Stimulated activated CD4-positive, alpha-beta T cell treated with anti-CD3 and anti-CD28 coated beads, Interleukin-15, amount 100 ng/mL, for 1 hour (primary cell): Measurements from ENCODE around the gene NOTCH4.

ENCODE experiments used
- DNase-seq, 2 donors: peaks; one replicate each; pipeline ENCODE4 v3.0.0-alpha.2; 2020; ENCODE audit warnings: low read depth in 1 of 2, low spot score in 1 of 2

The NOTCH4 gene

DNA sequence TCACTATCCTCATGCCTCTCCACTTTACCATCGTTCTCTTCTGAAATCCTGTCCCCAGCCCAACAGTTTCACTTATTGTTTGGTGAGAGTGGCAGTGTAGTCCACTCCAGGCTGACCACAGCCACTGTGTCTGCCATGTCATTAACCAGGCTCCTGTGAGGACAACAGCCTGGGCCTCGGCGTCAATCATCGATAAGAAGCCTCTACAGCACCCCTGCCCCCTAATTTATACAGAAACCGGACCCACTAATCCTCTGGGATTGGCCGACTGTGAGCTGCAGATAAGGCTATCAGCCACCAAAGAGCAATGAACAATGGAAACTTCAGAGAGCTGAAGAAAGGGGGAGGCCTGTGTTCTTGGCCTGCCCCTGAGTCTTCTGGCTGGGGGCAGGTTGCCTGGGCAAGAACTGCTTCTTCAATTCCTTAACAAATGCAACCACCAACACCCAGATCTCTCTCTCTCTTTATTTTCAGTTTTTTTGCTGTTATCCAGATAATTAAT is 56.1 kb downstream of the NOTCH4 start:
- no peak for DNase-seq

DNA sequence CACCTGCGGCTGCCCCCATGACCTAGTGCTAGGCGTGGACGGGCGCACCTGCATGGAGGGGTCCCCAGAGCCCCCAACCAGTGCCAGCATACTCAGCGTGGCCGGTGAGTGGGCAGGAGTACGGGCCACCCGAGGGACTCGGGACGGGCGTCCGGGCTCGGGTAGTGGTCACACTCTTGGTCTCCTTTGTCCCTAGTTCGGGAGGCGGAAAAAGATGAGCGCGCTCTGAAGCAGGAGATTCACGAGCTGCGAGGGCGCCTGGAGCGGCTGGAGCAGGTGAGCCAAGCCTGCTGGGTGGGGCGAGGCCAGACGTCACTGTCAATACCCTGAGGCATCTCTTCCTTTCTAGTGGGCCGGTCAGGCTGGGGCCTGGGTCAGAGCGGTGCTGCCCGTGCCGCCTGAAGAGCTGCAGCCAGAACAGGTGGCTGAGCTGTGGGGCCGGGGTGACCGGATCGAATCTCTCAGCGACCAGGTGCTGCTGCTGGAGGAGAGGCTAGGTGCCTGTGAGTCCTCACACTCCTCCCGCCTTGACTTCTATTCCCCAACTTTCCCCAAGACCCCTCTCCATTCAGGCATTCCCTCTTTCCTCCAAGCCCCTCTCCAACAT is 56.6 kb downstream of the NOTCH4 start:
- DNase-seq = no peak

DNA sequence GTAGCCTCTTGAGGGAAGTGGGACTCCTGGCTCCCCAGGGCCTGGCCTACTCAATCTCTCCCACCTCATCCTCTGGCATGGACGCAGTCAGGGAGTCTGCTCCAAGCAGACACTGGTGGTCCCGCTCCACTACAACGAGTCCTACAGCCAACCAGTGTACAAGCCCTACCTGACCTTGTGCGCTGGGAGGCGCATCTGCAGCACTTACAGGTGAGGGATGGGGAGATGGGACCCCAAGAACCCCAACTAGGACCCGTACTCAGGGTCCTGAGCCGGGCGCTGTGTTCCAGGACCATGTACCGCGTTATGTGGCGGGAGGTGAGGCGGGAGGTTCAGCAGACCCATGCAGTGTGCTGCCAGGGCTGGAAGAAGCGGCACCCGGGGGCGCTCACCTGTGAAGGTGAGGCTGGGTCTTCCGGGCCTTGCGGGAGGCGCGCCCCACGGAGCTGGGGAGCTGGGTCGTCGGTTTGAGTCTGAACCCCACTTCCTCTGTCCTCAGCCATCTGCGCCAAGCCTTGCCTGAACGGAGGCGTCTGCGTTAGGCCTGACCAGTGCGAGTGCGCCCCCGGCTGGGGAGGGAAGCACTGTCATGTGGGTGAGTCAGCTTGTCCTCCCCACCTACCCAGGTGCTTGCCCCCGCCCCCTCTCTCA is 57.3 kb downstream of the NOTCH4 start:
- no peak for DNase-seq

DNA sequence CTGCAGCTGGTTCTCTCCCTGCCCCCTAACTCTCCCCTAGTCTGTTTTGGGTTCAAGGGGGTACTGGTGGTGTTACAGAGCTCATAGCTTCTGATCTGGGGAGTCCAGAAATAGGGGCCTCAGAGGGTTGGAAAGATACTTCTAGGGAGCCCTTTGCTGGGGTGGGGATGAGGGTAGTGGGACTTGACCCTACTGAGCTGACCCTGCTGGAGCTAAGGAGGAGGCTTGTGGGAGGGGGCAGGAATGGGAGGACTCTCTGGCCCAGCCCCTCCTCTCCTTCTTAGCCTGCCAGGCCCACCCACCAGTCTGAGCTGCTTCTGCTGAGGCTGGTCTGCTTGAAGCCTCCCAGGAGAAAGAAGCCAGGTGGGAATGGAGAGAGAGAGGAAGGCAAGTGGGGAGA is 59.6 kb downstream of the NOTCH4 start, which contains the start of gene EGFL8:
TSS of gene EGFL8 (plus strand) at position 301 of the 400 bp plus-strand sequence. CDS start 1,571 bp downstream, outside the sequence.
- DNase-seq = no peak

DNA sequence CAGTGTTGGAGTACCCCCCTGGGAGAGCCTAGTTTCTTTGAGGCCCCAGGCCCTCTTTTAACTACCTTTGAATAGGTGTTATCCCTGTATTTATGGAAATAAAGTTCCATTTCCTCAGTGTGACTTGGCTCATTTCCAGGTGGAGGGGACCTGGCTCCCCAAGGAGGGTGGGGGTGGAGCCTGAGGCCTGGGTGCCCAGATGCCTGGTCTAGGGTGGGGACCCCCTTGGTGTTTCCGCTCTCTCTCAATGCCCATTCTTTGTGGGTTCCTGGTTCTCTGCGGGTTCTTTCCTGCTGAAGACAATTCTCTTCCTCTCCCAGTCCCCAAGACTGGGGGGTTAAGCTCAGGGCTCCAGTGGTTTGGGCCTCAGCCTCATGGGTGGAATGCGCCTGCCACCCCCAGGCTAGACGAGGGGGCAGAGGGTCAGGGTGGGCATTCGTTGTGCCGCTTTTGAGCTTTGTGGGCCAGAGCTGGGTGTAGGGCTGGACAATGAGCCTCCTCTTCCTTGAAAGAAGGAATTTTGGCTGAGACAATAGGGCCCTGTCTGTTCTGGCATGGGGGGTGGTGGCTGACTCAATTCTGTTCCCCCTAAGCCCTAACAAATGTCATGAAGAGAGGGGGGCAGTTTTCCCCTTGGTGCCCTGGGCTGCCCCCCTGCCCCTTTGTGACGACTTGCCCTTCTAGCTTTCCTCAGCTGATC is 60.2 kb downstream of the NOTCH4 start:
- no peak for DNase-seq

DNA sequence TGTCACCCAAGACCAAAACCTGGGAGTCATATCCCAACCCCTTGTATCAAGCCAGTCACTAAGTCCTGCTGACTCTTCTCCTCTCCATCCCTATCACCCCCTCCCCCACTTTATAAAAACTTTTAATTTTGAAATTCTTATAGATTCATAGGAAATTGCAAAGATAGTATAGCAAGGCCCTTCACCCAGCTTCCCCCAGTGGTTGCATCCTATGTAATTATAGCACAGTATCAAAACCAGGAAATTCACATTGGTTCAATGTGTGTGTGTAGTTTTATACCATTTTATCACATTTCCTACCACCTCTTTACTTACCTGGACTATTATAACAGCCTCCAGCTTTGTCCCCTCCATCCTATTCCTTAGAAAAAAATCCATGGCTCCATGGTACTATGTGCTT is 65.8 kb downstream of the NOTCH4 start:
- DNase-seq = no peak

DNA sequence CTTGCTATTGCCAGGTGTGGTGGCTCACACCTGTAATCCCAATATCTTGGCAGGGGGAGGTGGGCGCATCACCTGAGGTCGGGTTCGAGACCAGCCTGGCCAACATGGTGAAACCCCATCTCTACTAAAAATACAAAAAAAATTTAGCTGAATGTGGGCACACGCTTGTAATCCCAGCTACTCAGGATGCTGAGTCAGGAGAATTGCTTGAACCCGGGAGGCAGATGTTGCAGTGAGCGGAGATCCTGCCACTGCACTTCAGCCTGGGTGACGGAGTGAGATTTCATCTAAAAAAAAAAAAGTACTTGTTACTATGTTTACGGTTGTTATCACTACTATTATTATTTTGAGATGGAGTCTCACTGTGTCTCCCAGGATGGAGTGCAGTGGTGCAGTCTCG is 67.0 kb downstream of the NOTCH4 start:
- DNase-seq = no peak

DNA sequence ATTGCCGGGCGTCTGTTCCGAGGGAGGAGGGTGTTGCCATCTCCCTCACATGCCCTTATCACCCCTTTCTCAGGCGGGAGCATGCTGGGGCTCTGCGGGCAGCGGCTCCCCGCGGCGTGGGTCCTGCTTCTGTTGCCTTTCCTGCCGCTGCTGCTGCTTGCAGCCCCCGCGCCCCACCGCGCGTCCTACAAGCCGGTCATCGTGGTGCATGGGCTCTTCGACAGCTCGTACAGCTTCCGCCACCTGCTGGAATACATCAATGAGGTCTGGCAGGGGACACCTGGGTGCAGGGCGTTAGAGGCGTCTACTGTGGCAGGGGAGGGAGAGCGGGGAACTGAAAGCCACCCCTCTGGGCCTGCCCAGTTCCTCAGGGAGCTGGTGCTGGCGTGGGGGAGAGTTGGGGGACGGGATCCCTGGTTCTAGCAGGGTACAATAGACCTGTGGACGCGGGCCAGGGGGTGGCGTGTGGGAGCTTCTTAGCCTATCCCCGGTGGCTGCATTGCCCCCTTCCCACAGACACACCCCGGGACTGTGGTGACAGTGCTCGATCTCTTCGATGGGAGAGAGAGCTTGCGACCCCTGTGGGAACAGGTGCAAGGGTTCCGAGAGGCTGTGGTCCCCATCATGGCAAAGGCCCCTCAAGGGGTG is 69.2 kb downstream of the NOTCH4 start:
- peak in 1 of 2 donors; percentile 36 for DNase-seq

DNA sequence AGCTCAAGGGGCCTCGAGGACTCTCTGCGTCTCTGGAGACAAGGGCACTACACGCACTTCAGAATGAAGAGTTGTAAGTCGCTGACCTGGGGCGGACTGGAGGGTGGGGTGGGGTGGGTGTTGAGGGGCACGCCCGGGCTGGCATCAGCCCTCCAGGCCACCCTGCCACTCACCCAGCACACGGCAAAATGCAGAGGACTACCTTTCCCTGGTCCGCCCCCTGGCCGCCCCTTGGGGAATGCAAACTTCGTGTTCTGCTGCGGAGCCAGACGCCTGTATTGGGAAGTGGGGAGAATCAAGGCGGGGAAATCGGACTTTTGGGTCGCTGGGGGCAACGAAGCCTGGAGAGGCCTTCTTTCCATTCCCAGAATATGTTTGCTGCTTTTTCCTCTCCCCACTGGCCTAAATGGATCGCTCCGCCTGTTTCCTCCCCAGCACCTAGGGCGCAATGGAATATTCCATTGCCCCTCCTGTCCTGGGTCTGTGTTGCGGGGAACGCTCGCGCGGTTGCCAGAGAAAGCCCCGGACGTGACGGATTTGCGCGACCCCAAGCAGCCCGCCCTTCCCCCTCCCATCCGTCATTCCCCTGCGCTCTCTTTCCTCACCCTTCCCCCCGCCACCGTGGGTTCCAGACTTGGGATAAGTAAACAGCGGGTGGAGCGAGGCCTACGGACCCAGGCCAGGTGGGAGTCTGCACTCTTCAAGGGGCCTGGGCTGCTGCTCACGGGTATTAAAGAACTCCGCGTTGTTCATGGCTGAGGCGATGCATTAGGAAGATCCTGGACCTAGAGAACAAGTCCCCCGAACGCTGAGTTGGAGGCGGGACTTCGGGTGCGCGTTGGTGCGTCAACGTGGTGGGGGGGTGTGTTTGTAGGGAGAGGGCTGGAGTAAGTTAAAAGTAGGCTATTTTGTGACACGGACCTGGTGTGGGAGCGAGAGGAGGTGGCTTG is 70.0 kb downstream of the NOTCH4 start, which contains the start of gene PPT2:
TSS of gene PPT2 (plus strand) at position 578 of the 950 bp plus-strand sequence. CDS start 454 bp downstream, outside the sequence.
- peak; percentile 37 to 48 for DNase-seq

DNA sequence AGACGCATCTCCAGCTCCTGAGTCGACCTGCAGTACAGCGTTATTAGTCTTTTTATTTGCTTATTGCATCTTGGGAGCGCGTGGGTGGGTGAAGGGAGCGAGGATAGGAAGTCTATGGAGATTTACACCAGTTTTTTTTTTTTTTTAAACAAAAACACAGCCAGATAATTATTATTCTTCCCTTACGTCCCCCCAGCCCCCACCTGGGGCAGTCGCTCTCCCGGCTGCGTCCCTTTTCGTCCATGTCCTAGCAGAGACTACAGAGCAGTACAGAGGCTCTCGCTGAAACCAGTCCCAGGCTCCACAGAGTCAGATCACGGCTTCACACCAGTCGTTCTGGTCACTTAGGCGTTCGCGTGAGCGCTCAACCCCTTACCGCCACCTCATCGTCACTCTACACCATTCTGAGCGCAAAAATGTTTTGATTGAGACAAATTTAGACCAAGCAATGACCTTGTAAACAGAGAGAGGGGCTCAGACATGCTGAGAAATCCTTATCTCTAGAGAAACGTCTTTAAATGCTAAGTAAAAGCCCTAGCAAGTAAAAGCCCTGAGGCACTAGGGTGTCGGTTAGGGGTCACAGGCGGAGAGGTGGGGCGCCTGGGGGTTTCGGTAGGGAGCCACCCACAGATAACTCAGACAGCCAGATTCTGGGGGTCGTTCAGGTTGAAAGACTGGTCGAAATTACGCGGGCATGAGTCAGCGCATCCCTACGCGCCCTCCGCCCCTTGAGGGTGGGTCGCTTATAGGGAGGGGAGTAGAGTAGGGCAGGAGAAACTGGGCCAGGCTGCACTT is 70.9 kb downstream of the NOTCH4 start:
- no peak for DNase-seq

DNA sequence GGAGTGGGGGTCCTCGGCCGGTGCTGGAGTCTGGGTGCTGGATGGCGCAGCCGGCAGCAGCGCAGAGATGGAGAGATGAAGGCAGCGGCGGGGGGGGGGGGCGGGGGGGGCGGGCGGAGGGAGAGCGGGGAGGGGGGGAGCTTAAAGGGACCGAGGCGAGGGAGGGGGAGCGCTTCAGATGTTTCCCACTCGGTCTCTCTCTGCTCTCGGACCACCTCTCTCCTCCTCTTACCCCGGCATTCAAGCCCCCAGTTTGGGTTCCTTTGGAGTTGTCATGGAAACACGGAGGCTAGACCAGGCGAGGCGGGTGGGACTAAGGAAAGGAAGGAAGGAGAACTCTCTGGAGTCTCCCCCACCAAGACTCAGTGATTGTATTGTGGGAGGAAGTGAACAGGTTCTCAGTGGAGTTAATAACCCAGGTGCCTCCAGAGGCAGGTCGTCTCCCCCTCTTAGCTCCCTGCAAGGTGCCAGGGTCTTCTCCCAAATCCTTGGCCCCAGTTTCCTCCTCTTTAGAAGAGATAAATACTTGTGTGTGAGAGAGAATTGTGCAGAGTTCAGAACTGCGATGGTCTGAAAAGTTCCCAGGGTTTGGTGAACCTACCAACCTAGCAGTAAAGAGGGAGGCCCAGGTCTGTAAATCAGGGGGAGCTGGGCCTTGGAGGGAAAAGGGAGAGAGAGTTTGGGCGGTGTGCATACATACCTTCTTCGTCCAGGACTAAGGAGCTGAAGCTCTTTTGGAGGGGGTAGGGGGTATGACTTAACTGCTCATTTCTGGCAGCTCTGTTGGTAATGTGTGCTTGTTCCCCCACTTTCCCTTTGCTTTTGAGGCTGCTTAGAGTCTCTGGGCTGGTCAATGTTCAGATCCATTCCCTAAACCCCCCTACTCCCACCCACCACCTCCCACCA is 71.8 kb downstream of the NOTCH4 start, which contains the start of gene PRRT1:
TSS of gene PRRT1 (minus strand) at position 77 of the 906 bp plus-strand sequence. CDS start 112 bp downstream, outside the sequence.
- DNase-seq = no peak

DNA sequence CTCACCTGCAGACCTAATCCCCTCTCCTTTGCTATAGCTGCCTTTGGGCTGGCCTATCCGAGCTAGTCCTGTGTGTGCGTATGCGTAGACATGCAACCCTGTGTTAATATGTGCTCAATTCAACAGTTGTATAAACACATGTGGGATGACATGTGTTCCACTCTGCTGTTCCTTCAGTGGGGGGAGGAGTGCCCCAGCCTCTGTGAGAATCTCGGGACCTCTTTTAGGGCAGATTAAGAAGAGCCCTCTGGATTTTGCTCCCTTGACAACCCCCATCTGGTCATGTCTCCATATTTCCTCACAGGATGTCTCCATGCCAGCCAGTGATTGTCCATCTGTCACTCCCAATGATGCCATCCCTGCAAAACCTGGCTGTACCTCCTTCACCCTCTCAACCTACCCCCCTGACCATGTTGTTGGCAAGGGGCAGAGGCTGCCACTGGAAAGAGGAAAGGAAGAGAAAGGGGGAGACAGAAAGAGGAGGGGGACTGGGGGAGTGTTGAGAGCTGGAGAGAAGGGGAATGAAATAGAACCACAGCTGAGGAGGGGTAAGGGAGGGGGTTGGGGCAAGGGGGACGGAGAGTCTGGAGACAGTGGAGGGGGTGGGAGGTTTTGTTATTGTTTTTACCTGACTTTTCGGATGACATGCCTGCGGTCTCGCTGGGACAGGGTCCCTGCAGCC is 72.5 kb downstream of the NOTCH4 start:
- no peak for DNase-seq

DNA sequence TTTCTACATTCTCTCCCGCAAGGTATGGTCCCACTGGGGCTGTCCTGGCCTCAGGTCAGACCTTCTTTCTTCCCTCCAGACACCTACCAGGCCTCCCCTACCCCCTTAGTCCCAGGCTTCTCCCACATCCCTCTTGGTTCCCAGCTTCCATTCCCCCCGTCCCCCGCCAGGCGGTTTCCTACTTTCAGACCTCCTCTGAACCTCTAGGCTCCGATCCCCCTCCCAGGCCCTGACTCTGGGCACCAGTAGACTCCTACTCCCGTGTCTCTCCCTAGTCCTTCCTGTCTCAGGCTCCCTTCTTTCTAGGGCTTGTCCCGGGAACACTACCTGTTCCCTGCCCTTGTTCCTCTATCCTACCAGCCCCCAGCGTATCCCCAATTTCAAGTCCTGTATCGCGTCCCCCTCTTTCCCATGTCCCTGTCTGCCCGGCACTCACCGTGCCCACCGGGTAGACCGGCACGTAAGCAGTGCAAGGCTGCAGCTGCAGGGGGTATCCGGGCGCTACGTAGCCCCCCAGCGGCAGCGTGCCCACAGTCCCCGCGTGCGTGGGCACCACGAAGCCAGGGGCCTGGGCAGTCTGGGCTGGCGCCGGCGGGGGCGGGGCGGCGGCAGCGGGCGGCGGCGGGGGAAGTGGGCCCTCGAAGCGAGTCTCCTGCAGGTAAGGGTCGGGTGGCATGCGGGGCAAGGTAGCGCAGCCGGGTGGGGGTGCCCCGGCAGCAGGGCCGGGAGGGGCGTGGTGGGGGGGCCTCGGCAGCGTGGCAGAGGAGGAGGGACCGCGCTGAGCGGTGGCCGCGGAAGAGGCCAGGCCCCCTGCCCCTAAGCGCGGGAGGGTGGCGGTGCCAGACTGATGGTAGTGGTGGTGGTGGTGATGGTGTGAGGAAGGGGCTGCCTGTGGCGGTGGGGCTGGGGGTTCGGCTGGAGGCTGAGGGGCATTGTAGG is 73.7 kb downstream of the NOTCH4 start:
- DNase-seq = no peak

DNA sequence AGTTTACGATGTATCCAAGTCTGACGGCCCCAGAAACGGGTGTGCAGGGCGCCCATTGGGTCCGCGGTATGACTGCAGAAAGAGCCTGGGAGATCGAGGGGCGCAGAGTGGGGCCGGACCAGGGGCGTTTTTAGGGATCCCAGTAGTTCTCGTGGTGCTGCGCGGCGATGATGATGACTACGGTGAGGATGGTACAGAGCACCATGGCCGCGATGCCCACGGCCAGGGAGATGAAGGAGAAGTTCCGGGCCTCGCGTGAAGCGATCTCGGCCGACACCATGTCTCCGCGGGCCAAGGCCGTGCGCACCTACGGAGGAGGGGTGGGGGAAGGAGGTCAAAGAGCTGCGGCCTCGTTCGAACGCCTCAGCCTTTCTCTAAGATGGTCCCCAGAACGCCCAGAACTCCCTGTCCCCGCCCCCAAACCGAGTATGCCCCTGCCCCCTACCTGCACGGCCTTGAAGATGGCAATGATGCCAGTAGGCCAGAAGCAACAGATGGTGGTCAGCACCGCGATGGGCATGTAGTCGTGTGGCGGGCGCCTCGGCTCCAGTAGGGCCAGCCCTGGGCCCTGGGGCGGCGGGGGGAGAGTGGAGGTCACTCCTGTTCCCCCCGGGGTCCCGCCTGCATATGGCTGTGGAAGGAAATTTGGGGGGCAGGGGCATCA is 74.6 kb downstream of the NOTCH4 start:
- no peak for DNase-seq

DNA sequence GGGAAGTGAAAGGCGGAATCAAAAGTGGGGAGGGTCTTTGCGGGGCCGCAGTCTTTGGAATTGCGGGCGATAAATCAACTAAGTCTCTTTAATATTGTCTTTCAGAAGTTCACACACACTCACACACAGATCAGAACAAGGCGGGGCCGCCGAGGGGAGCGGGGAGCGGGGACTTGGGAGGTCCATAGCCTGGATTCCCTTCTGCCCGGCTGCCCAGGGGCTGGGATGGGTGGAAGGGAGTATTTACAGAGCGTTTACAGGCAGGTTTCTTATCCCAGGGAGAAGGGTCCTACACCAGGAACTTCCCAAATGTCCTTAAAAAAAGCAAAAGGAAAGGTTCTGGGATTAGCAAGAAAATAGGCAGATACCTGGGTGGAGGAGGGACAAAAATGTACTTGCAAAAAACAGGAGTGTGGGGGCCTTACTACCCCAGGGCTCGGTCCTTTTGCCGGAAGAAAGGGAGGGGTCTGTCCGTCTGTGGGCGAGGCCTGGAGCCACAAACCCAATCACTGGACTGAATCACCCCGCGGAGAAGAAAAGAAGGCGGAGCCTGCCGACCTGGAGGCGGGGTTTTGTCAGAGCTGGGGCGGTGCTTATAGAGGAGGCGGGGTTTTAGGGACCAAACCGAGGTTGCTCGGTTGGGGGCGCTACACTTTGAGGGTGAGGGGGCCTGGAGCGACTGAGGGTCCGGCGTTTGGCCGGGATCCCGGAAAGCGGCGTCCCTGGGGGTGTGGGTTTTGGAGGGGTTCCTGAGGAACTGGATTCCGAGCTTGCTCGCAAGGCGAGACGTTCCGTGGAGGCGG is 75.4 kb downstream of the NOTCH4 start:
- peak; percentile 37 to 60 for DNase-seq
